Measurements from ENCODE around the gene ADORA2B. TPM values are rescaled to one million over a fixed set of nuclear protein-coding genes. Genes with fewer than 3 reads are reported as not detected.
"Not testable (repeated sequence)": the region's sequence is repeated elsewhere in the genome, so short reads cannot be mapped to it uniquely, and the experiment has no call there.

The ADORA2B gene
- total RNA-seq, 1 donor from 2014 or later = not detected

DNA sequence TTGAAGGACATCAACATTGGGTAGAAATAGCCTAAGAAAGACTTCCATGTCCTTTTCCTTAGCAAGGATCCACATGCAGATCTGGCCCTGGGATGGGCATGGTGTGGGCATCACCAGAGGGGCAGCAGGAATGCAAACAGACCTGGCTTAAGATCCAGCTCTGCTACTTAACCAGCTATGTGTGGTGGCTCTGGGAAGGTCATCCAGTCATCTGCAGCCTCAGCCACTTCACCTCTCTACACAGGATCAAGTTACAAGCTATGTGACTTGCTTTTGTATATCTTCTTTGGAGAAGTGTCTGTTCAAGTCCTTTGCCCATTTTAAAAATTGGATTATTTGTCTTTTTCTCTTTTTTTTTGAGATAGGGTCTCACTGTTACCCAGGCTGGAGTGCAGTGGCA, 13.5 kb upstream of the ADORA2B start:
- CTCF ChIA-PET = no interaction called here
- H3K36me3 Mint-ChIP-seq (ENCODE audit: low read depth) = no peaks in the 10 kb centered on the region
- H3K27ac Mint-ChIP-seq = no peak overlapping the region
- DNase-seq (no peak), ATAC-seq (ENCODE audit: low read depth) (no peak)
- peaks cover 10% of the 10 kb centered on the region for H3K4me1 Mint-ChIP-seq
- TF ChIP-seq, protein P1, sequence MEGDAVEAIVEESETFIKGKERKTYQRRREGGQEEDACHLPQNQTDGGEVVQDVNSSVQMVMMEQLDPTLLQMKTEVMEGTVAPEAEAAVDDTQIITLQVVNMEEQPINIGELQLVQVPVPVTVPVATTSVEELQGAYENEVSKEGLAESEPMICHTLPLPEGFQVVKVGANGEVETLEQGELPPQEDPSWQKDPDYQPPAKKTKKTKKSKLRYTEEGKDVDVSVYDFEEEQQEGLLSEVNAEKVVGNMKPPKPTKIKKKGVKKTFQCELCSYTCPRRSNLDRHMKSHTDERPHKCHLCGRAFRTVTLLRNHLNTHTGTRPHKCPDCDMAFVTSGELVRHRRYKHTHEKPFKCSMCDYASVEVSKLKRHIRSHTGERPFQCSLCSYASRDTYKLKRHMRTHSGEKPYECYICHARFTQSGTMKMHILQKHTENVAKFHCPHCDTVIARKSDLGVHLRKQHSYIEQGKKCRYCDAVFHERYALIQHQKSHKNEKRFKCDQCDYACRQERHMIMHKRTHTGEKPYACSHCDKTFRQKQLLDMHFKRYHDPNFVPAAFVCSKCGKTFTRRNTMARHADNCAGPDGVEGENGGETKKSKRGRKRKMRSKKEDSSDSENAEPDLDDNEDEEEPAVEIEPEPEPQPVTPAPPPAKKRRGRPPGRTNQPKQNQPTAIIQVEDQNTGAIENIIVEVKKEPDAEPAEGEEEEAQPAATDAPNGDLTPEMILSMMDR (IDR thresholded peaks at IDR 0.05) = no peak
- intact Hi-C loops (cut with micrococcal nuclease) = no loop called here
- H3K27me3 Mint-ChIP-seq = peaks cover 8% of the 10 kb centered on the region
- no peak overlapping the region for H3K4me3 Mint-ChIP-seq
- H3K9me3 Mint-ChIP-seq = no peaks in the 10 kb centered on the region
- POLR2A ChIA-PET = no interaction called here

DNA sequence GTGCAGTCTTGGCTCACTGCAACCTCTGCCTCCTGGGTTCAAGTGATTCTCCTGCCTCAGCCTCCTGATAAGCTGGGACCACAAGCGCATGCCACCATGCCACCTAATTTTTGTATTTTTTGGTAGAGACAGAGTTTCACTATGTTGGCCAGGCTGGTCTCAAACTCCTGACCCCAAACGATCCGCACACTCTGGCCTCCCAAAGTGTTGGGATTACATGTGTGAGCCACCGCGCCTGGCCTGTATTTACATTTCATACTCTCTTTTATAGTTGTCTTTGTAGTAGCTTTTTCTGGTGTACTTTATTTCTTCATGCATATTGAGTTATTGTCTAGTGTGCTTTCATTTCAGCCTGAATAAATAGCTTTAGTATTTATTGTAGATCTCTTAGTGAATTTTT, 10.1 kb upstream of the ADORA2B start:
- ATAC-seq (ENCODE audit: low read depth) = no peak
- Mint-ChIP-seq H3K27me3 (no peaks in the 10 kb centered on the region), H3K4me3 (no peak overlapping the region), H3K36me3 (ENCODE audit: low read depth) (no peaks in the 10 kb centered on the region), H3K9me3 (no peaks in the 10 kb centered on the region), H3K4me1 (no peaks in the 10 kb centered on the region), H3K27ac (no peak overlapping the region)
- ChIA-PET CTCF (no interaction called here), POLR2A (no interaction called here)
- intact Hi-C loops (cut with micrococcal nuclease) = no loop called here
- TF ChIP-seq, protein P1 (IDR thresholded peaks at IDR 0.05) = no peak
- no peak for DNase-seq

- intact Hi-C loops (cut with micrococcal nuclease) = no loop called here
- Mint-ChIP-seq H3K4me1 (no peaks in the 10 kb centered on the region), H3K27ac (no peak overlapping the region), H3K27me3 (peaks cover 3% of the 10 kb centered on the region), H3K36me3 (ENCODE audit: low read depth) (no peaks in the 10 kb centered on the region), H3K4me3 (no peak overlapping the region), H3K9me3 (no peaks in the 10 kb centered on the region)
- POLR2A ChIA-PET = no interaction called here
- ATAC-seq (ENCODE audit: low read depth) (no peak), DNase-seq (no peak)
- CTCF ChIA-PET = no interaction called here
- TF ChIP-seq, protein P1 (IDR thresholded peaks at IDR 0.05) = no peak
Observed at GRCh38 chr17:15935891-15936290, 9.0 kb upstream of the ADORA2B start.

GRCh38 chr17:15936481-15936880, 8.4 kb upstream of the ADORA2B start:
- DNase-seq; H3K4me3 Mint-ChIP-seq; POLR2A ChIA-PET; H3K27me3 Mint-ChIP-seq; H3K4me1 Mint-ChIP-seq; H3K27ac Mint-ChIP-seq; H3K36me3 Mint-ChIP-seq (ENCODE audit: low read depth); ATAC-seq (ENCODE audit: low read depth); intact Hi-C loops (cut with micrococcal nuclease); H3K9me3 Mint-ChIP-seq; CTCF ChIA-PET: not testable (repeated sequence)

DNA sequence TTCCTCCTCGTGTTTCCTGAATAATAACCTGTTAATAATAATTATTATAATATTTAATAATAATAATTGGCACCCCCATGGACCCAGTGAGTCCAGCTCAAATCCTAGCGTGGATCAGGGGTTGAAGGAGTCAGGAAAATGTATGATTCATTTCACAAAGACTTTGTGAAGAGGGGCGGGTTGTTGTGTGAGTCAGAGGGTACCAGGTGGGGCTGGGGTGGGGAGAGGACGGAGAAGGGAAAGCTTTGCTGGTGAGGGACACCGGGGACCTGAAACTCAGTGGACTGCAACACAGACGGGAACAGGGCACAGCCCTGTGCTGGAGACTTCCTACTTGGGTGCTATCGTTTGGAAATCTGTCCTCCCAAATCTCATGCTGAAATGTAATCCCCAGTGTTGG, 3.1 kb upstream of the ADORA2B start:
- Mint-ChIP-seq H3K27ac (no peak overlapping the region), H3K4me3 (no peak overlapping the region), H3K27me3 (peaks cover 33% of the 10 kb centered on the region), H3K36me3 (ENCODE audit: low read depth) (no peaks in the 10 kb centered on the region), H3K9me3 (no peaks in the 10 kb centered on the region), H3K4me1 (peaks cover 12% of the 10 kb centered on the region)
- TF ChIP-seq, protein P1 (IDR thresholded peaks at IDR 0.05) = no peak
- ATAC-seq (ENCODE audit: low read depth) (no peak), DNase-seq (no peak)
- POLR2A ChIA-PET = interaction anchor here (0.6 to 0.7 kb wide), 3 partner anchors 14 to 322 kb away, joined by 3 to 8 read pairs (median 5); no protein-coding TSS in a partner anchor
- intact Hi-C loops (cut with micrococcal nuclease) = no loop called here
- CTCF ChIA-PET = no interaction called here

- H3K36me3 Mint-ChIP-seq (ENCODE audit: low read depth) = no peaks in the 10 kb centered on the region
- peaks cover 39% of the 10 kb centered on the region for H3K27me3 Mint-ChIP-seq
- ATAC-seq (ENCODE audit: low read depth) = no peak
- no peaks in the 10 kb centered on the region for H3K9me3 Mint-ChIP-seq
- ChIA-PET POLR2A (interaction anchor here (0.6 kb wide), 1 partner anchor 13 kb away, joined by 5 read pairs; no protein-coding TSS in a partner anchor), CTCF (no interaction called here)
- no peak for DNase-seq
- intact Hi-C loops (cut with micrococcal nuclease) = no loop called here
- H3K4me3 Mint-ChIP-seq = no peak overlapping the region
- peaks cover 12% of the 10 kb centered on the region for H3K4me1 Mint-ChIP-seq
- TF ChIP-seq, protein P1 (IDR thresholded peaks at IDR 0.05) = no peak
- H3K27ac Mint-ChIP-seq = no peak overlapping the region
Observed at GRCh38 chr17:15942207-15942833, 2.6 kb upstream of the ADORA2B start.
